Glutamatergic neuron (in vitro differentiated cells): ENCODE data around the gene LDLRAD3. TPM values are rescaled to one million over a fixed set of nuclear protein-coding genes. Genes with fewer than 3 reads are reported as not detected.
A peak's percentile ranks its signal among the peaks of the same experiment; 100 is the strongest.

Experiments used
- DNase-seq: peaks from one replicate; pipeline ENCODE4 v3.0.0; 2022
- H3K27ac Mint-ChIP-seq: one replicate; pipeline ENCODE4 v1.8.0; 2020; ENCODE audit warnings: mild to moderate bottlenecking, mixed read lengths, inconsistent platforms; ENCODE audit not compliant: unreplicated experiment
- H3K27me3 Mint-ChIP-seq: one replicate; pipeline ENCODE4 v1.8.0; 2020; ENCODE audit warnings: mild to moderate bottlenecking, moderate library complexity, mixed read lengths, inconsistent platforms; ENCODE audit not compliant: unreplicated experiment
- H3K36me3 Mint-ChIP-seq: one replicate; pipeline ENCODE4 v1.8.0; 2020; ENCODE audit warnings: mild to moderate bottlenecking, mixed read lengths, inconsistent platforms; ENCODE audit not compliant: unreplicated experiment
- H3K4me1 Mint-ChIP-seq: one replicate; pipeline ENCODE4 v1.8.0; 2020; ENCODE audit warnings: mild to moderate bottlenecking, low read depth, mixed read lengths, inconsistent platforms; ENCODE audit not compliant: unreplicated experiment
- H3K4me3 Mint-ChIP-seq: one replicate; pipeline ENCODE4 v1.8.0; 2020; ENCODE audit warnings: mild to moderate bottlenecking, mixed read lengths, inconsistent platforms; ENCODE audit not compliant: unreplicated experiment
- H3K9me3 Mint-ChIP-seq: one replicate; pipeline ENCODE4 v1.8.0; 2020; ENCODE audit warnings: mild to moderate bottlenecking, moderate library complexity, mixed read lengths, inconsistent platforms; ENCODE audit not compliant: unreplicated experiment
- CTCF ChIP-seq: fragments of 200-600 bp; sonication (generic); IDR thresholded peaks from one replicate; pipeline ENCODE4 v1.5.0; 2021; ENCODE audit not compliant: partially characterized antibody, unreplicated experiment
- total RNA-seq: library from RNA; stranded (reverse); fragmentation: NEBNext Ultra II Directional; extraction: Animal tissue kit (Norgen Biotek cat#: 25700); gene quantifications from one replicate; pipeline ENCODE4 v1.2.1, GENCODE V29; 2021; ENCODE audit not compliant: unreplicated experiment

The LDLRAD3 gene
- total RNA-seq, 1 donor from 2014 or later: 59.9 TPM

- no peak for DNase-seq
- Mint-ChIP-seq H3K36me3 (peaks cover 12% of the 10 kb centered on the region), H3K4me1 (peaks cover 44% of the 10 kb centered on the region), H3K9me3 (peaks cover 3% of the 10 kb centered on the region), H3K27me3 (peaks cover 4% of the 10 kb centered on the region), H3K27ac (no peak overlapping the region), H3K4me3 (no peak overlapping the region)
- TF ChIP-seq CTCF: no peak
Observed at GRCh38 chr11:36071917-36072500, 128.1 kb downstream of the LDLRAD3 start.

GRCh38 chr11:36073411-36074203, 129.7 kb downstream of the LDLRAD3 start:
- Mint-ChIP-seq H3K36me3 (peaks cover 11% of the 10 kb centered on the region), H3K9me3 (peaks cover 3% of the 10 kb centered on the region), H3K27ac (peak overlapping the region; percentile 91), H3K27me3 (peaks cover 7% of the 10 kb centered on the region), H3K4me1 (peaks cover 44% of the 10 kb centered on the region), H3K4me3 (peak overlapping the region; percentile 25)
- TF ChIP-seq CTCF: no peak
- DNase-seq: peak; percentile 52

- no peak overlapping the region for H3K4me3 Mint-ChIP-seq
- H3K27ac Mint-ChIP-seq: peak overlapping the region; percentile 13
Observed at GRCh38 chr11:36074941-36075431, 131.1 kb downstream of the LDLRAD3 start.

GRCh38 chr11:36077368-36077767, 133.5 kb downstream of the LDLRAD3 start:
- DNase-seq: no peak
- H3K36me3 Mint-ChIP-seq: peaks cover 7% of the 10 kb centered on the region
- peaks cover 23% of the 10 kb centered on the region for H3K4me1 Mint-ChIP-seq
- no peak for TF ChIP-seq CTCF
- H3K4me3 Mint-ChIP-seq: no peak overlapping the region
- no peak overlapping the region for H3K27ac Mint-ChIP-seq
- peaks cover 9% of the 10 kb centered on the region for H3K27me3 Mint-ChIP-seq
- H3K9me3 Mint-ChIP-seq: peaks cover 5% of the 10 kb centered on the region

More at GRCh38 chr11:36074941-36075431, 131.1 kb downstream of the LDLRAD3 start:
- Mint-ChIP-seq H3K9me3 (peaks cover 5% of the 10 kb centered on the region), H3K36me3 (peaks cover 7% of the 10 kb centered on the region), H3K27me3 (peaks cover 7% of the 10 kb centered on the region), H3K4me1 (peaks cover 37% of the 10 kb centered on the region)
- TF ChIP-seq CTCF: no peak
- DNase-seq: no peak
